NB4 (cell line): ENCODE data around the gene AMFR.

ENCODE experiments used
- CTCF ChIP-seq: IDR thresholded peaks from one replicate; pipeline ENCODE4 v1.5.1; 2012; ENCODE audit warnings: low read depth, low read length
- MYC ChIP-seq: IDR thresholded peaks from 2 replicates; pipeline ENCODE4 v1.6.1; 2011; ENCODE audit warnings: low read depth, low read length
- POLR2A ChIP-seq: IDR thresholded peaks from 2 replicates; pipeline ENCODE4 v1.6.1; 2011; ENCODE audit warnings: mild to moderate bottlenecking; ENCODE audit not compliant: insufficient read length; ENCODE audit errors: extremely low read depth

GRCh38 chr16:56331915-56332314 lies 93.4 kb downstream of the AMFR start:
- no peak for TF ChIP-seq CTCF
- TF ChIP-seq POLR2A = no peak
- no peak for TF ChIP-seq MYC
